Peyer's patch (tissue), 4 donors: ENCODE results near the gene WIPF1.

ENCODE experiments used
- CTCF ChIP-seq, 6 experiments: fragments of 450-650 bp in 4 of 6; fragments of 200-600 bp in 2 of 6; sonication (generic) in 1 of 6; IDR thresholded peaks; one replicate each; pipeline ENCODE4 v1.5.1; 2017 to 2019; ENCODE audit warnings: antibody characterized with exemption in 6 of 6, mild to moderate bottlenecking in 3 of 6, moderate library complexity in 1 of 6
- POLR2A ChIP-seq, 2 donors: fragments of 450-650 bp; IDR thresholded peaks; one replicate each; pipeline ENCODE4 v1.5.1; 2017; ENCODE audit warnings: antibody characterized with exemption in 2 of 2, mild to moderate bottlenecking in 2 of 2, moderate library complexity in 2 of 2

- no peak for TF ChIP-seq CTCF (IDR thresholded peaks at IDR 0.05)
- TF ChIP-seq POLR2A (IDR thresholded peaks at IDR 0.05) = no peak
Measured at GRCh38 chr2:174552880-174553279, 44.7 kb downstream of the WIPF1 start.
